ENCODE results near the gene OR1I1.

The OR1I1 gene

DNA sequence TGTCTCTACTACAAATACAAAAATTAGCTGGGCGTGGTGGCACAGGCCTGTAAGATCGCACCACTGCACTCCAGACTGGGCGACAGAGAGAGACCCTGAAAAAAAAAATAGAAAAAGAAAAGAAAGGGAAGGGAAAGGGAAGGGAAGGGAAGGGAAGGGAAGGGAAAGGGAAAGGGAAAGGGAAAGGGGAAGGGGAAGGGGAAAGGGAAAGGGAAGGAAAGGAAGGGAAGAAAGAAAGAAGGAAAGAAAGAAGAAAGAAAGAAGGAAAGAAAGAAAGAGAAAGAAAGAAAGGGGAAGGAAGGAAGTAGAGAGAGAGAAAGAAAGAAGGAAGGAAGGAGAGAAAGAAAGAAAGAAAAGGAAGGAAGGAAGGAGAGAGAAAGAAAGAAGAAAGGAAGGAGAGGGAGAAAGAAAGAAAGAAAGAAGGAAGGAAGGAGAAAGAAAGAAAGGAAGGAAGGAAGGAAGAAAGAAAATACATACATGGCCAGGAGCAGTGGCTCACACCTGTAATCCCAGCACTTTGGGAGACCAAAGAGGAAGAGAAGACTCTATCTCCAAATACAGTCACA, 17.1 kb downstream of the OR1I1 start:
- no peak for DNase-seq

- peak; percentile 25 for DNase-seq
Measured at GRCh38 chr19:15101479-15102082, 19.6 kb downstream of the OR1I1 start.

DNA sequence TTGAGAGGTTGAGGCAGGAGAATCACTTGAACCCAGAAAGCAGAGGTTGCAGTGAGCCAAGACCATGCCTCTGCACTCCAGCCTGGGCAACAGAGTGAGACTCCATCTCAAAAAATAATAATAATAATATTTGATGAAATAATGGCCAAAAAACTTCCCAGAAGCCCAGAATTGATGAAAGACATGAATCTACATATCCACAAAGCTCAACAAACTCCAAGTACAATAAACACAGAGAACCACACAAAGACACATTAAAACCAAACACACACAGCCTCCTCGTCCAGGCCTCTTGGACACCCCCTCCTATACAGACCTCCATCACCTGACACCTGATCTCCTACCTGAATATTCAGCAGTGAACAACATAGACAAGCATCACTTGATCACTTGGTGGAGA, 22.0 kb downstream of the OR1I1 start:
- no peak for DNase-seq

GRCh38 chr19:15104411-15104810, 22.4 kb downstream of the OR1I1 start:
- DNase-seq = no peak

DNA sequence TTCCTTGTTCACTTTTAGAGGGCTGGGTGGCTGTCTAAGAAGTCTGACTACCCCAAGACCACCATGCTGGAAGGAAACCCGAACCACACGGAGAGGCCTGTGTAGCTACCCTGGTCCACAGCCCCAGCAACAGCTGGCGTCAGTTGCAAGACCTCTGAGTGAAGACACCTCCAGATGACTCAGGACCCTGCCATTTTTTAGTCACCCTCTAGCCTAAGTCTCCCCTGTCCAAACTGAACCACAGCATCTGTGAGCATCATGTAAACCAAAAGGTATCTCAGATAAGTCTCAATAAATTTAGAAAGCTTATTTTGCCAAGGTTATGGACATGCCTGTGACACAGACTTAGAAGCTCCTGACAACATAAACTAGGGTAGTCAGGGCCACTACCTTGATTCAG, 23.0 kb downstream of the OR1I1 start:
- DNase-seq = no peak

DNA sequence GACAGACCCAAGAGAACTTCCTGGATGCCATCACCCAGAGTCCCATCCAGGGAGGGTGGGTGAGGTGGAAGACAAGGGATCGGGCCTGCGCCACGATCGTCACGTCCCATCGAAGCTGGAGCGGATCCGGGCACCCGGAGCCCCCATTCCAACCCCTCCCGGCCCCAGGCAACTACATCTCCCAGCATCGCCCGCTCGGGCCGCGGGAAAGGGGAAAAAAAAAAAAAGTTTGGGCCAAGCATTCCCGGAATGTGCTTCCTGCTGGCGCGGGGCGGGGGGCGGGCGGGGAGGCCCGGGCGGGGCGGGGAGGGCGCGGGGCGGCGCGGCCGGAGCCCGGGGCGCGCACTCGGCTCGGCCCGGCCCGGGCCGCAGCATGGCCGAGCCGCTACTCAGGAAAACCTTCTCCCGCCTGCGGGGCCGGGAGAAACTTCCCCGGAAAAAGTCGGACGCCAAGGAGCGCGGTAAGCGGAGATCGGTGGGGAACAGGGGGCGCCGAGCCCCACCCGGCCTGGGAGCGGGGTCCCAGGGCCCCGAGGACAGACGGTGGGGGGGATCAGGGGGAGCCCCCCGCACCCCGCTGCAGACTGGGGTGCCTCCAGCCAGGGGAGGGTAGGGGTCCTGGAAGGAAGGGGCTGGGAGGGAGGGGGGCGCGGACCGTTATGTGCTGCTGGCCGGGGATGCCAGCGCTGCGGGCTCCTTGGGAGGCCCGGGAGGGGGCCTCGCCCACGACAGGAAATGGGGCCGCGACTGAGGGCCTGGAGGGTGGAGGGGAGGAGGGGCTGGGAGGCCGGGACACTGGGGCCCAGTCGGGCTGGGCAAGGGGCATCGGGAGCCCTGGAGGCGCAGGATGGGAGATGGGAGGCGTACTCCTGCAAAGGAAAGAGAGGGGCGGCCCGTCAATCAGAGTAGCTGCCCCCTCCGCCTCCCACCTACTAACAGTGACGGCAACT, 25.3 kb downstream of the OR1I1 start, which contains the start of gene SYDE1:
Gene SYDE1 (plus strand): TSS at position 341 of the 950 bp plus-strand sequence. CDS start 33 bp downstream, at position 374.
- DNase-seq = no peak

DNA sequence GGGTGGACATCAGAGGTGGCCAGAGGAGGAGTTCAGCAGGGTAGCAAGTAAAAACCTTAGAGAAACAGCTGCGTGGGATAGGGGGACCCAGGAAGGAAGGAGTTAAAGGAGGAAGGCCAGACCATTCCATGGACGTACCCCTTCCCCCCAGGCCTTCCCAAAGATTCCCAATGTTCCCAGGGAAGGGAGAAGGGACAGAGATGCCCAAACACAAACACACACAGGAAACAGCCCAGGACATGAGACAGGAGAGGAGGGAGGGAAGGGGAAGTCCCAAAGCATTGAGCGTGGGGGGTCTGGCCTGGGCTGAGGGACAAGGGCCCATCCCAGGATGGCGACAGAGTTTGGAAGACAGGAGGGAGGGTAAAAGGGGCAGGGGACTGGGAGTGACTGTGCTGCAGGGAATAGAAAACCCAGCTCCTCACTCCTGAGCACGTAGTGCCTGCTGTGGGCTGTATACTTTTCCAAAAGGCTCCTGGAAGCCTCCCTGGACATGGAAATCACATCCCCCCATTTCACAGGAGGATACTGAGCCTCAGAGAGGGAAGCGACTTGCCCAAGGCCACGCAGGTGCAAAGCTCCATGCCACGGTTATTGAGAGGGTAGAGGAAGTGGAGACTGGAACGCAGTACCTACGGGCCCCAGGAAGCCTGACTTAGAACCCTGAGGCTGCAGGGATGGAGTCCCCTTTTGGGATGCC, 26.3 kb downstream of the OR1I1 start:
- no peak for DNase-seq

- no peak for DNase-seq
Measured at GRCh38 chr19:15108845-15109767, 27.1 kb downstream of the OR1I1 start.

DNA sequence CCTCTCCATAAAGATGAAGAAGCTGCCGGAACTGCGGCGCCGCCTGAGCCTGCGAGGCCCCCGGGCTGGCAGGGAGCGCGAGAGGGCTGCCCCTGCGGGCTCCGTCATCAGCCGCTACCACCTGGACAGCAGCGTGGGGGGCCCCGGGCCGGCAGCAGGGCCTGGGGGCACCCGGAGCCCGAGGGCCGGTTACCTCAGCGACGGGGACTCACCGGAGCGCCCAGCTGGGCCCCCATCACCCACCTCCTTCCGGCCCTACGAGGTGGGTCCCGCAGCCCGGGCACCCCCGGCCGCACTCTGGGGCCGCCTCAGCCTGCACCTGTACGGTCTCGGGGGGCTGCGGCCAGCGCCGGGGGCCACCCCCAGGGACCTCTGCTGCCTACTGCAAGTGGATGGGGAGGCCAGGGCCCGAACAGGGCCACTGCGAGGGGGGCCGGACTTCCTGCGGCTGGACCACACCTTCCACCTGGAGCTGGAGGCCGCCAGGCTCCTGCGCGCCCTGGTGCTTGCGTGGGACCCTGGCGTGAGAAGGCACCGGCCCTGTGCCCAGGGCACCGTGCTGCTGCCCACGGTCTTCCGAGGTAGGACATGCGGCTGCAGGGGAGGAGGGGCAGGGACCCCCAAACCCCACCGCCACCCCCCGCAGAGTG, 27.9 kb downstream of the OR1I1 start:
- DNase-seq = no peak

DNA sequence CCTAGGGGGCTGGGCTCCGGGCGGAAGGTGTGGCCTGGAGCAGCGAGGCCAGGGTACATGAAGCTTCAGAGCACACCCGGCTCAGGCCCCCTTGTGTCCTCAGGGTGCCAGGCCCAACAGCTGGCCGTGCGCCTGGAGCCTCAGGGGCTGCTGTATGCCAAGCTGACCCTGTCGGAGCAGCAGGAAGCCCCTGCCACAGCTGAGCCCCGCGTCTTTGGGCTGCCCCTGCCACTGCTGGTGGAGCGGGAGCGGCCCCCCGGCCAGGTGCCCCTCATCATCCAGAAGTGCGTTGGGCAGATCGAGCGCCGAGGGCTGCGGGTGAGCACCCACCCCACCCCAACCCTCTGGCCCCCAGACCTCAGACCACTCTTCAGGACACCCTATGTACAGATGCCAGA, 28.4 kb downstream of the OR1I1 start:
- DNase-seq = no peak

GRCh38 chr19:15111758-15112157, 29.7 kb downstream of the OR1I1 start:
- DNase-seq = no peak

DNA sequence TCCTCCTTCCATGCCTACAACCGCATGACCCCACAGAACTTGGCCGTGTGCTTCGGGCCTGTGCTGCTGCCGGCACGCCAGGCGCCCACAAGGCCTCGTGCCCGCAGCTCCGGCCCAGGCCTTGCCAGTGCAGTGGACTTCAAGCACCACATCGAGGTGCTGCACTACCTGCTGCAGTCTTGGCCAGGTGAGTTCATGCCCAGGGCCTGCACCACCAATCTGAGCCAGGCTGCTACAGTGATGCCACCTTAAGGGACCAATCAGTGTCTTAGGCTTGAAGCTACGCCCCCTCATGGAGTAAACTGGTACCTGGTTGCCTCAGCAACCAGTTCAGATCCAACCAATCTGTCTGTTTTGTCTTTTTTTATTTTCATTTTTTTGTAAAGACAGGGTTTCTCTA, 30.4 kb downstream of the OR1I1 start:
- no peak for DNase-seq

- DNase-seq = no peak
Measured at GRCh38 chr19:15113245-15114152, 31.5 kb downstream of the OR1I1 start.

- no peak for DNase-seq
Measured at GRCh38 chr19:15114153-15114540, 32.1 kb downstream of the OR1I1 start.

DNA sequence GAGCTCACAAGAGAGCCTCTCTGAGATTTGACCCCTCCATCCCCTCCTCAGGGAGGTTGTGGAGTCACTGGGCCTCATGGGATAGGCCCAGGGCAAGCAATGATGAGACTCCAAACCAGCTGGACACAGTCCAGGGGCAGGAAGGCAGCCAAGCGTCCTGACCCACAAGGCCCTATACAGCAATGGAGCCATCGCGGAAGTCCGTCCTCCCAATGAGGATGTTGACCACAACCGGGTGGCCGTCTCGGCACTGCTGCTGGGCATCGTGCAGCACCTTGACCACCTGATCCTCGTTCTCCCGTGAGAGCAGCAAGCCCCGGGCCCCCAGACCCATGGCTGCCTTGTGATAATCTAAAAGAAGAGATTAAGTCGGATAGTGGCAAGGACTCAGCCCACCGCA, 33.1 kb downstream of the OR1I1 start:
- no peak for DNase-seq

- DNase-seq = no peak
Measured at GRCh38 chr19:15115762-15116615, 34.0 kb downstream of the OR1I1 start.

DNA sequence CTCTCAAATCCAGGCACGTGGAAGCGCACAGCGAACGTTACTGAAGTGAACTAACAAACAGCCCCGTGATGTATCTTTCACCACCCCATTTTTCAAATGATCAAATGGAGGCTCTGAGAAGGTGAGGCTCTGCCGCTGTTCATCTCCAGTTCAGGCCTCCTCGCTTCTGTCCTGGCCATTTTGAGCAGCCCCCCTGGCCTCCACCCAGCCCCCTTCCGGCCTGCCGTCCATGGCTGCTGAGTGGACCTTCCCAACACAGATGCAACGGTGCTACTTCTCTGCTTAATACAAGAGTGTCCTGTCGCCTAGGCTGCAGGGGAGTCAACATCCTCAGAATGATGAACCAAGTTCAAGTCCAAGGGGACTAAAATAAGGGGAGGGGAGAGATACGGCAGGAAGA, 34.8 kb downstream of the OR1I1 start:
- no peak for DNase-seq

- DNase-seq = no peak
Measured at GRCh38 chr19:15118248-15118647, 36.2 kb downstream of the OR1I1 start.

DNA sequence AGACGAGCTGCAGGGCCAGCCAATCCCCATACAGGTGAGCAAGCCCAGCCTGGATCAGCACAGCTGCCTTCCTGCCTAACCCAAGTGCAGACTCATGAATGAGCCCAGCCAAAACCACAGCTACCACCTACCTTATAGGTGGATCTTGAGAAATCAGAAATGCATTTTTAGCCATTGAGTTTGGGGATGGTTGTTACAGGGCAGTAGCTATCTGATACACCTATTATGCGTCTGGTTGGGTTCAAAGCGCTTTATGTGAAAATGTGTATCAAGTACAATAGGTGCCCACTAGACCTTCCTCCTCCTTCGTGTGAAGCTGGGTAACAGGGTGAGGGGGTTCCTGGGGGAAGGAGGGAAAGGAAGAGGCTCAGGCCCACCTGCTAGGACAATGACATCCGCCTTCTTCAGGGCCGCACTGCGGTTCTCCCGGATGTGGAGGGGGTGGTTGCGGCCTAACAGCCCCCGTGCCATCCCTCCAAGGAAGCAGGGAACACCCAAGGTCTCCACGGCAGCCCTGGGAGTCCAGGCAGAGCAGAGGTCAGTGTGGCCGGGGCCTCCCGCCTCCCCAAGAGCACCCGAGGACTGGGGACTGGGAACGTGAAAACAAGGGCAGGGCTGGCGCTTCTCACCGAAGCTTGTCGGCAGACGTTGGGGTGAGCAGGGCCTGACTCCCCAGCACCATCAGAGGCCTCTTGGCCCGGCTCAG, 36.9 kb downstream of the OR1I1 start:
- no peak for DNase-seq
